Fibroblast of villous mesenchyme (primary cell): ENCODE results near the gene UBA1. TPM values are rescaled to one million over a fixed set of nuclear protein-coding genes. Genes with fewer than 3 reads are reported as not detected.
A peak's percentile ranks its signal among the peaks of the same experiment; 100 is the strongest.

Source experiments
- DNase-seq: peaks from one replicate; pipeline ENCODE4 v3.0.0-alpha.2; 2010; ENCODE audit warnings: low read depth
- H3K4me3 ChIP-seq: 2 replicates; pipeline ENCODE4 v1.5.1; 2011; ENCODE audit warnings: low read depth, mild to moderate bottlenecking, low read length
- total RNA-seq: library from RNA; depleted of rRNA; stranded (reverse); fragments of >200 nt; gene quantifications from 2 replicates; pipeline ENCODE4 v1.2.3, GENCODE V29; 2012
- TF ChIP-seq, protein P1 (sequence below): IDR thresholded peaks from 2 replicates; pipeline ENCODE4 v1.5.1; 2012; ENCODE audit warnings: low read depth, mild to moderate bottlenecking, low read length; ENCODE audit not compliant: insufficient read depth

Gene UBA1
- total RNA-seq, 1 donor: 212 TPM

DNA sequence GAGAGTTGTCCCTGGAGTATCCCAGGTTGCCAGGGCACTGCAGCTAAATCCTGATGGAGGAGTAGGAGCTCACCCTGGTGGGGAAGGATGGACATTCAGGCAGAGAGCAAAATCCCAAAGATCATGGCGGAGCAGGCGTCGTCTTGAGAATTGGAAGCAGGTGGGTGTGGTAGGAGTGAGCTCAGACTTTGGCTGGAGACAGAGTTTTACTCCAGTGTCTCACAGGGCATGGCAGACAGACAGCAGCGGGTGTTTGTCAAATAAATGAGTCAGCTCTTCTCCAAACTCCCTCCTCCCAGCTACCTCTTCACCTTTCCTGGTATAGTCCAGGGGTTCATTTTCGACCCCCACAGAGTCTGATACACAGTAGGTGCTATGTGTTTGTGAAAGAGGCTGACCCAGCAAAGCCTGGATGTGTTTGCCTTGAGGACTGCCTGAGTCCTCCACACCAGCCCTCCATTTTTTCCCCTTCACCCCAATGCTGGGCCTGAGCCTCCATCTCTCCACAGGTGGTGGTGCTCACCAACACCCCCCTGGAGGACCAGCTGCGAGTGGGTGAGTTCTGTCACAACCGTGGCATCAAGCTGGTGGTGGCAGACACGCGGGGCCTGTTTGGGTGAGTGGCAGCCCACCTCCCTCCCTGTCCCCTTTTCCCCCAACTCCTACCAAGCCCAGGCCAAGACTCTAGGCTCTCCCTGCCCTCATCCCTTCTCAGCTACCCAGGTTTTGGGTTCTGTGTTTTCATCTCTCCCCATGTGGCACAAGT lies 6.9 kb downstream of the UBA1 start:
- TF ChIP-seq, protein P1, sequence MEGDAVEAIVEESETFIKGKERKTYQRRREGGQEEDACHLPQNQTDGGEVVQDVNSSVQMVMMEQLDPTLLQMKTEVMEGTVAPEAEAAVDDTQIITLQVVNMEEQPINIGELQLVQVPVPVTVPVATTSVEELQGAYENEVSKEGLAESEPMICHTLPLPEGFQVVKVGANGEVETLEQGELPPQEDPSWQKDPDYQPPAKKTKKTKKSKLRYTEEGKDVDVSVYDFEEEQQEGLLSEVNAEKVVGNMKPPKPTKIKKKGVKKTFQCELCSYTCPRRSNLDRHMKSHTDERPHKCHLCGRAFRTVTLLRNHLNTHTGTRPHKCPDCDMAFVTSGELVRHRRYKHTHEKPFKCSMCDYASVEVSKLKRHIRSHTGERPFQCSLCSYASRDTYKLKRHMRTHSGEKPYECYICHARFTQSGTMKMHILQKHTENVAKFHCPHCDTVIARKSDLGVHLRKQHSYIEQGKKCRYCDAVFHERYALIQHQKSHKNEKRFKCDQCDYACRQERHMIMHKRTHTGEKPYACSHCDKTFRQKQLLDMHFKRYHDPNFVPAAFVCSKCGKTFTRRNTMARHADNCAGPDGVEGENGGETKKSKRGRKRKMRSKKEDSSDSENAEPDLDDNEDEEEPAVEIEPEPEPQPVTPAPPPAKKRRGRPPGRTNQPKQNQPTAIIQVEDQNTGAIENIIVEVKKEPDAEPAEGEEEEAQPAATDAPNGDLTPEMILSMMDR: peak; percentile 30
- H3K4me3 ChIP-seq: no peak overlapping the region
- DNase-seq: peak; percentile 43

DNA sequence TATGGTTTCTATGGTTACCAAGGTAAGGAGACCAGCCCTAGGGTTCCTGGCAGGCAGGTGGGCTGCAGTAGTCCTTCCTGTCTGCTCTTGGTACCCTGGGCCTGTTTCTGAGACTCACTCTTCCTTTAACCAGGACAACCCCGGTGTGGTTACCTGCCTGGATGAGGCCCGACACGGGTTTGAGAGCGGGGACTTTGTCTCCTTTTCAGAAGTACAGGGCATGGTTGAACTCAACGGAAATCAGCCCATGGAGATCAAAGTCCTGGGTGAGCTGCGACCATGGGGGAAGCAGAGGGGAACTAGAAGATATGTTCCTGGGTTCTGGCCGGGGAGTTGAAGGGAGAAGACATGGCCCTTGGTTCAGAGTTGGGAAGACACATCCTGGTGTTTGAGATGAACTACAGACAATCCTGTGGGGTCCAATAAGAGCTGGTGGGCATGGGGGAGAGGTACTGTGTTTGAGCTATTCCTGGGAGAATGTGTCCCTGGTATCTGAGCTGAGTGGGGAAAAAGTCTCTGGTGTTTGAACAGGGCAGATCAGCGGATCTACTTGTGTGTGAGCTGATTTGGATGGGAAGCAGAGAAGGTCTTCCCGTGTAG lies 7.8 kb downstream of the UBA1 start:
- no peak for DNase-seq
- TF ChIP-seq, protein P1: no peak
- no peak overlapping the region for H3K4me3 ChIP-seq

DNA sequence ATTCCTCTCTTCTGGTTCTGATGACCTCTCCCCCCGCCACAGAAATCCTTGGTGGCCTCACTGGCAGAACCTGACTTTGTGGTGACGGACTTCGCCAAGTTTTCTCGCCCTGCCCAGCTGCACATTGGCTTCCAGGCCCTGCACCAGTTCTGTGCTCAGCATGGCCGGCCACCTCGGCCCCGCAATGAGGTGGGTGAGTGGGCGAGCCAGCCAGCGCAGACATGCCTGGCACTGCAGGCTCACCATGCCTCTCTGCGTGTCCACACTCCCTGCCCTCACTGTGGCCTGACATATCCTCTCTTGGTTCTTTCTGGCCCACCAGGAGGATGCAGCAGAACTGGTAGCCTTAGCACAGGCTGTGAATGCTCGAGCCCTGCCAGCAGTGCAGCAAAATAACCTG lies 8.7 kb downstream of the UBA1 start:
- DNase-seq: no peak
- TF ChIP-seq, protein P1: no peak
- H3K4me3 ChIP-seq: no peak overlapping the region

DNA sequence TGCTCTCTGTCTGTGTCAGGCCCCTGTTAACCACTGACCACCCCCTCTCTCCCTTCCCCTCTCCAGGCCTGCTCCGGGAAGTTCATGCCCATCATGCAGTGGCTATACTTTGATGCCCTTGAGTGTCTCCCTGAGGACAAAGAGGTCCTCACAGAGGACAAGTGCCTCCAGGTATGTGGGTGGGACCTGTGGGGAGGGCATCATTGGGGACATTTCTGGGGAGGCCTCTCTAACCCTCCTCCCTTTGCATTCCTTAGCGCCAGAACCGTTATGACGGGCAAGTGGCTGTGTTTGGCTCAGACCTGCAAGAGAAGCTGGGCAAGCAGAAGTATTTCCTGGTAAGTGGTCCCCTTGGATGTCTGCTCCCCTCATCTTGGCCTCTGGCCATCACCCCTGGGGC lies 9.2 kb downstream of the UBA1 start:
- DNase-seq: no peak
- TF ChIP-seq, protein P1: no peak
- no peak overlapping the region for H3K4me3 ChIP-seq

DNA sequence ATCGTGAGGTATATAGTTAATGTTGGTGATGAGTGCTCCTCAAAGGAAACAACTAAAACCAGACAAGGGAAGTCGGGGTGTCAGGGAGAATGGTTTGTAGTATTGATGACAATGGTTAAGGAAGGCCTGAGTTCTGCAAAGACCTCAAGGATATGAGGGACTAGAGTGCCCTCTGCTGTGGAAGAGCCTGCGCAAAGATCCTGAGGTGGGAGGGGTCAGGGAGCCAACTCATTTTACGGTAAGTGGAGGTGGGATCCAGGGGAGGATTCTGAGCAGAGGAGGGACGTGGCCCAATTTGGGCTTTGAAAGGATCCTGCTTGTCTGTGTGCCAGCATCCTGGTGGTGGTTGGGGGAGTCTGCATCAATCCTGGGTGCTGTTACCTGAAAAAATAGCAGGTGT lies 11.3 kb downstream of the UBA1 start:
- no peak overlapping the region for H3K4me3 ChIP-seq
- DNase-seq: no peak
- TF ChIP-seq, protein P1: no peak

DNA sequence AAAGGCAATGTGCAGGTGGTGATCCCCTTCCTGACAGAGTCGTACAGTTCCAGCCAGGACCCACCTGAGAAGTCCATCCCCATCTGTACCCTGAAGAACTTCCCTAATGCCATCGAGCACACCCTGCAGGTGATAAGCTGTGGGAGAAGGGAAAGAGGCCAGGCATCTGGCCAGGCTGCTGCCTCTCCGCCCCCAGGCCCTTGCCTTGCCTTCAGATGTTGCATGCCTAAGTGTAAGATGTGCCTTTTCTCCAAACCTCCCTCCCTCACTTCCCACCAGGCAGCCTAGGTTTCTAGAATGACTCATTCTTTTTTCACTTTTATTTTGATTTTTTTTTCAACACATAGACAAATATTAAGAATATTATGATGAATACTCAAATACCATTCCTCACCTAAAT lies 12.7 kb downstream of the UBA1 start:
- TF ChIP-seq, protein P1: no peak
- H3K4me3 ChIP-seq: no peak overlapping the region
- DNase-seq: no peak
